Measurements from ENCODE around the gene CECR2.
A peak's percentile ranks its signal among the peaks of the same experiment; 100 is the strongest.
"Not testable (repeated sequence)": the region's sequence is repeated elsewhere in the genome, so short reads cannot be mapped to it uniquely, and the experiment has no call there.

CECR2 gene

DNA sequence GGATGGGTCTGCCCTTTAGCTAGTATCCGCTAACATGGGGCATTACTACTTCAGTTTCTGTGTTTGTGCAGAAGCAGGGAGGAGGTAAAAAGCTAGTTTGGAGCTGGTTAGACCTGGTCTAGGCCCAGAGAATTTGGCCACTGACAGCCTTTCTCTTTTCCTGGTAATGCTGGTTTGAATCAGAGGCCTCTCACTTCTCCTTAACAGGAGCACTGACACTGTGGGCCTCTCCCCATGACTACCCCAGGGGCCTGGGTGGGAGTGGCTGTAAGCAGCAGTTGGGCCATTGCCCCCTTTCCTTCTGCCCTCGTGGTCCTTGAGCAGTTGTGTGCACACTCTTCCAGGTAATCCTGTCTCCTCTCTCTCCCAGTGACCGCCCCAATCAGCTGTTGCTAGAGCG, 185.6 kb downstream of the CECR2 start:
- Histone ChIP-seq H3K27ac (no peak overlapping the region), H3K9me3 (no peaks in the 10 kb centered on the region), H3K27me3 (peaks cover 0 to 4% of the 10 kb centered on the region in 2 donors), H3K4me1 (no peaks in the 10 kb centered on the region), H3K36me3 (no peaks in the 10 kb centered on the region), H3K4me3 (no peak overlapping the region)
- DNase-seq: no peak
- intact Hi-C loops (cut with DNase I; ENCODE audit: low total_unique reads): loop anchor here (10.0 kb wide), 1 partner anchor 230 kb away; no protein-coding TSS in a partner anchor
- TF ChIP-seq, protein P1, sequence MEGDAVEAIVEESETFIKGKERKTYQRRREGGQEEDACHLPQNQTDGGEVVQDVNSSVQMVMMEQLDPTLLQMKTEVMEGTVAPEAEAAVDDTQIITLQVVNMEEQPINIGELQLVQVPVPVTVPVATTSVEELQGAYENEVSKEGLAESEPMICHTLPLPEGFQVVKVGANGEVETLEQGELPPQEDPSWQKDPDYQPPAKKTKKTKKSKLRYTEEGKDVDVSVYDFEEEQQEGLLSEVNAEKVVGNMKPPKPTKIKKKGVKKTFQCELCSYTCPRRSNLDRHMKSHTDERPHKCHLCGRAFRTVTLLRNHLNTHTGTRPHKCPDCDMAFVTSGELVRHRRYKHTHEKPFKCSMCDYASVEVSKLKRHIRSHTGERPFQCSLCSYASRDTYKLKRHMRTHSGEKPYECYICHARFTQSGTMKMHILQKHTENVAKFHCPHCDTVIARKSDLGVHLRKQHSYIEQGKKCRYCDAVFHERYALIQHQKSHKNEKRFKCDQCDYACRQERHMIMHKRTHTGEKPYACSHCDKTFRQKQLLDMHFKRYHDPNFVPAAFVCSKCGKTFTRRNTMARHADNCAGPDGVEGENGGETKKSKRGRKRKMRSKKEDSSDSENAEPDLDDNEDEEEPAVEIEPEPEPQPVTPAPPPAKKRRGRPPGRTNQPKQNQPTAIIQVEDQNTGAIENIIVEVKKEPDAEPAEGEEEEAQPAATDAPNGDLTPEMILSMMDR (IDR thresholded peaks at IDR 0.05): no peak

GRCh38 chr22:17559188-17559587, 189.9 kb downstream of the CECR2 start:
- Histone ChIP-seq H3K4me1 (peaks cover 0 to 21% (median 10%) of the 10 kb centered on the region in 4 donors), H3K4me3 (no peak overlapping the region), H3K36me3 (no peaks in the 10 kb centered on the region), H3K9me3 (no peaks in the 10 kb centered on the region), H3K27me3 (peaks cover 0 to 4% of the 10 kb centered on the region in 2 donors), H3K27ac (no peak overlapping the region)
- DNase-seq: no peak
- intact Hi-C loops (cut with DNase I; ENCODE audit: low total_unique reads): loop anchor here (10.0 kb wide), 1 partner anchor 226 kb away; no protein-coding TSS in a partner anchor
- TF ChIP-seq, protein P1 (IDR thresholded peaks at IDR 0.05): no peak

GRCh38 chr22:17562906-17563870, 193.9 kb downstream of the CECR2 start, which contains the start of gene SLC25A18:
Gene SLC25A18 (plus strand): TSS chr22:17563498. CDS start chr22:17579945, 16,447 bp downstream.
- peak; percentile 45 to 74 for DNase-seq
- intact Hi-C loops (cut with DNase I; ENCODE audit: low total_unique reads): no loop called here
- Histone ChIP-seq H3K4me3 (no peak within 1 kb of the TSS), H3K27ac (peak within 1 kb of the TSS; percentile 58 to 59), H3K36me3 (no peaks in the 10 kb centered on the region), H3K9me3 (no peaks in the 10 kb centered on the region), H3K27me3 (peaks cover 0 to 4% of the 10 kb centered on the region in 2 donors), H3K4me1 (peaks cover 0 to 22% (median 10%) of the 10 kb centered on the region in 4 donors)
- TF ChIP-seq, protein P1 (IDR thresholded peaks at IDR 0.05): no peak

DNA sequence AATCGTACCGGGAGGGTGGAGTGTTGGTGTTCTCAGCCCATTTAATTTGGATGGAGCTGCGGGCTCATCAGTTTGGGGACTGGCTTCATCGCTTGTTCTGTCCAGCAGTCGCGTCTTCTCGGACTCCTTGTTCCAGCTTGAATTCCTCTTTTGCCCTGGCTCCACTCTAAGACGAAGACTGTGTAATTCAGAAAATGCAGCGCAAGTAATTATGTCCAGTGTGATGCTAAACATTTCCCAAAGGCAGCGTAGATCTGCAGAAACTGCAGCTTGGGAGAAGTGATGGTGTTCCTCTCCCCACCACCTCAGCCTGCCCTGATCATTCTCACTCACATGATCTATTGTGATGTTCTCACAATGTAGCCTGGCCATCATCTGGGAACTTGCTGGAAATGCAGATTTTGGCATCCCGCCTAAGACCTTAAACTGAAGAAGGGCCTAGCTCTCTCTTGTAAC, 194.7 kb downstream of the CECR2 start:
- Histone ChIP-seq H3K9me3 (no peaks in the 10 kb centered on the region), H3K4me3 (no peak overlapping the region), H3K27me3 (peaks cover 0 to 4% of the 10 kb centered on the region in 2 donors), H3K27ac (peak overlapping the region; percentile 58 to 59), H3K36me3 (no peaks in the 10 kb centered on the region), H3K4me1 (peaks cover 0 to 22% (median 10%) of the 10 kb centered on the region in 4 donors)
- intact Hi-C loops (cut with DNase I; ENCODE audit: low total_unique reads): no loop called here
- TF ChIP-seq, protein P1 (IDR thresholded peaks at IDR 0.05): no peak
- DNase-seq: peak in 1 of 2 donors; percentile 35

DNA sequence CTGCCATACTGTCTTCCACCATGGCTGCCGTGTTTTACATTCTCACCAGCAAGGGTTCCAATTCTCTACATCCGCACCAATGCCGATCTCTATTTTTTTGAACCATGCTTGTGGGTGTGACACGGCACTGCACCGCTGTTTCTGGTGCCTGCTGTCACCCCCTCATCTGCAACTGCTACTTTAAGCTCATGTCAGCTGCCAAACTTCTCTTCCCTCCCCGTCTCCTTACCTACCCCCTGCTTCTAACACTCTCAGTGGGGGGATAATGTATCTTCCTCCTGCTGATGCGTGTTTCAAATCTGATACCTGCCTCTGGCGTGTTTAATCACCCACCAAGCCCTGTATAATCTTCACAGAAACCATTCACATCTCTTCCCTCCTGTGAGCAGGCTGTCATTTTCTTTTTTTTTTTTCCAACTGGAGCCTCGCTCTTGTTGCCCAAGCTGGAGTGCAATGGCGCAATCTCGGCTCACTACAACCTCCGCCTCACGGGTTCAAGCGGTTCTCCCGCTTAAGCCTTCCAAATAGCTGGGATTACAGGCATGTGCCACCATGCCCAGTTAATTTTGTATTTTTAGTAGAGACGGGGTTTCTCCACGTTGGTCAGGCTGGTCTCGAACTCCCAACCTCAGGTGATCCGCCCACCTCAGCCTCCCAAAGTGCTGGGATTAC, 196.9 kb downstream of the CECR2 start:
- DNase-seq; H3K27ac ChIP-seq; H3K27me3 ChIP-seq; H3K36me3 ChIP-seq; intact Hi-C loops (cut with DNase I; ENCODE audit: low total_unique reads); H3K9me3 ChIP-seq; H3K4me3 ChIP-seq: not testable (repeated sequence)
- peaks cover 4 to 39% (median 24%) of the 10 kb centered on the region in 4 donors for H3K4me1 ChIP-seq

Data from tibial artery (tissue), 4 donors.